Neural progenitor cell (in vitro differentiated cells): ENCODE results near the gene CBY1. TPM values are rescaled to one million over a fixed set of nuclear protein-coding genes. Genes with fewer than 3 reads are reported as not detected.
A peak's percentile ranks its signal among the peaks of the same experiment; 100 is the strongest.

Experiments
- DNase-seq: peaks from one replicate; pipeline ENCODE4 v3.0.0-alpha.2; 2016; ENCODE audit warnings: low spot score
- H2AFZ ChIP-seq: fragments of 200-600 bp; sonication (generic); replicated peaks from 2 replicates; pipeline ENCODE4 v1.6.1; 2016; ENCODE audit warnings: antibody characterized with exemption
- H3F3A ChIP-seq: fragments of 200-600 bp; sonication (generic); 2 replicates; pipeline ENCODE4 v1.6.1; 2016; ENCODE audit warnings: antibody characterized with exemption, low read depth
- H3K27ac ChIP-seq: fragments of 200-600 bp; sonication (generic); 2 replicates; pipeline ENCODE4 v1.5.1; 2016; ENCODE audit warnings: mild to moderate bottlenecking
- H3K27me3 ChIP-seq: fragments of 200-600 bp; sonication (generic); 2 replicates; pipeline ENCODE4 v1.6.1; 2016; ENCODE audit warnings: mild to moderate bottlenecking, moderate library complexity
- H3K36me3 ChIP-seq: fragments of 200-600 bp; sonication (generic); 2 replicates; pipeline ENCODE4 v1.5.1; 2016
- H3K4me1 ChIP-seq: fragments of 200-600 bp; sonication (generic); 2 replicates; pipeline ENCODE4 v1.6.1; 2016; ENCODE audit warnings: mixed run types
- H3K4me2 ChIP-seq: fragments of 200-600 bp; sonication (generic); 2 replicates; pipeline ENCODE4 v1.6.1; 2016
- H3K4me3 ChIP-seq: fragments of 200-600 bp; sonication (generic); 2 replicates; pipeline ENCODE4 v1.5.1; 2016
- H3K79me2 ChIP-seq: fragments of 200-600 bp; sonication (generic); 2 replicates; pipeline ENCODE4 v1.6.1; 2016; ENCODE audit warnings: low read depth
- H3K9ac ChIP-seq: fragments of 200-600 bp; sonication (generic); 2 replicates; pipeline ENCODE4 v1.6.1; 2016
- H3K9me3 ChIP-seq: fragments of 200-600 bp; sonication (generic); 2 replicates; pipeline ENCODE4 v1.5.1; 2016; ENCODE audit warnings: low read depth
- H4K20me1 ChIP-seq: fragments of 200-600 bp; sonication (generic); 2 replicates; pipeline ENCODE4 v1.6.1; 2016; ENCODE audit warnings: low read depth
- H3K27ac Mint-ChIP-seq: 3 replicates; pipeline ENCODE4 v1.8.0; 2021; ENCODE audit warnings: mixed read lengths
- H3K27me3 Mint-ChIP-seq: 2 replicates; pipeline ENCODE4 v1.8.0; 2022; ENCODE audit warnings: low read depth, mild to moderate bottlenecking, inconsistent platforms, moderate library complexity, mixed read lengths; ENCODE audit not compliant: insufficient read depth
- H3K36me3 Mint-ChIP-seq: 3 replicates; pipeline ENCODE4 v1.8.0; 2021; ENCODE audit warnings: mixed read lengths
- H3K4me1 Mint-ChIP-seq: 3 replicates; pipeline ENCODE4 v1.8.0; 2021; ENCODE audit warnings: mixed read lengths
- H3K4me3 Mint-ChIP-seq: 3 replicates; pipeline ENCODE4 v1.8.0; 2021; ENCODE audit warnings: mild to moderate bottlenecking, moderate library complexity, mixed read lengths
- H3K9me3 Mint-ChIP-seq: 3 replicates; pipeline ENCODE4 v1.8.0; 2020; ENCODE audit warnings: mixed read lengths
- EZH2 ChIP-seq: fragments of 200-600 bp; sonication (generic); IDR thresholded peaks from 2 replicates; pipeline ENCODE4 v1.6.1; 2017; ENCODE audit warnings: antibody characterized with exemption, mild to moderate bottlenecking, moderate library complexity
- EZH2phosphoT487 ChIP-seq: fragments of 200-600 bp; sonication (generic); IDR thresholded peaks from 2 replicates; pipeline ENCODE4 v1.6.1; 2017; ENCODE audit warnings: antibody characterized with exemption
- total RNA-seq: library from RNA; depleted of rRNA; stranded (reverse); fragments of >200 nt; gene quantifications from 2 replicates; pipeline ENCODE4 v1.2.3, GENCODE V29; 2015; ENCODE audit warnings: low replicate concordance
- TF ChIP-seq, protein P1 (sequence below): fragments of 200-600 bp; sonication (generic); IDR thresholded peaks from 2 replicates; pipeline ENCODE4 v1.5.1; 2017; ENCODE audit warnings: antibody characterized with exemption, mild to moderate bottlenecking

Gene CBY1
- total RNA-seq, 1 donor from 2014 or later, result 25.8 TPM

DNA sequence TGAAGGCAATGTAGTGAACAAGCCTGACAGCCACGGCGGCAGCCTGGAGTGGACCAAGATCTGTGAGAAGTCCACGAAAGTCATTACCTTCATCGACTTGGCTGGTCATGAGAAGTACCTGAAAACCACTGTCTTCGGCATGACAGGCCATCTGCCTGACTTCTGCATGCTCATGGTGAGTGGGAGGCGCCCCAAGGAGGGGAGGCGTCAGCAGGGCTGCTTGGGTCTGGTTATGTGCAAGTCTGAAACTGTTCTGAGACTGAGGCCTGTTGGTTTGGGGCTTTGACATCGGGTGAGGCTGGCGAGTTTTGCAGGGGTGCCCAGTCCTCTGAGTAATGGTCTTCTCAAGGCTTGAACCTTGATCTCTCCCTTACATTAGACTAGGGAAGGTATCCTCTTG lies 60.4 kb downstream of the CBY1 start:
- H3K27me3 Mint-ChIP-seq, result peaks cover 10% of the 10 kb centered on the region
- Histone ChIP-seq H2AFZ (no peak overlapping the region), H3K27ac (no peak overlapping the region), H3K4me3 (no peak overlapping the region), H3F3A (peaks cover 16% of the 10 kb centered on the region), H4K20me1 (peaks cover 58% of the 10 kb centered on the region), H3K79me2 (peaks cover 41% of the 10 kb centered on the region), H3K9ac (no peak overlapping the region), H3K4me2 (no peak overlapping the region), H3K27me3 (no peaks in the 10 kb centered on the region), H3K9me3 (no peaks in the 10 kb centered on the region), H3K4me1 (peaks cover 22% of the 10 kb centered on the region), H3K36me3 (no peaks in the 10 kb centered on the region)
- H3K9me3 Mint-ChIP-seq, result no peaks in the 10 kb centered on the region
- TF ChIP-seq, protein P1, sequence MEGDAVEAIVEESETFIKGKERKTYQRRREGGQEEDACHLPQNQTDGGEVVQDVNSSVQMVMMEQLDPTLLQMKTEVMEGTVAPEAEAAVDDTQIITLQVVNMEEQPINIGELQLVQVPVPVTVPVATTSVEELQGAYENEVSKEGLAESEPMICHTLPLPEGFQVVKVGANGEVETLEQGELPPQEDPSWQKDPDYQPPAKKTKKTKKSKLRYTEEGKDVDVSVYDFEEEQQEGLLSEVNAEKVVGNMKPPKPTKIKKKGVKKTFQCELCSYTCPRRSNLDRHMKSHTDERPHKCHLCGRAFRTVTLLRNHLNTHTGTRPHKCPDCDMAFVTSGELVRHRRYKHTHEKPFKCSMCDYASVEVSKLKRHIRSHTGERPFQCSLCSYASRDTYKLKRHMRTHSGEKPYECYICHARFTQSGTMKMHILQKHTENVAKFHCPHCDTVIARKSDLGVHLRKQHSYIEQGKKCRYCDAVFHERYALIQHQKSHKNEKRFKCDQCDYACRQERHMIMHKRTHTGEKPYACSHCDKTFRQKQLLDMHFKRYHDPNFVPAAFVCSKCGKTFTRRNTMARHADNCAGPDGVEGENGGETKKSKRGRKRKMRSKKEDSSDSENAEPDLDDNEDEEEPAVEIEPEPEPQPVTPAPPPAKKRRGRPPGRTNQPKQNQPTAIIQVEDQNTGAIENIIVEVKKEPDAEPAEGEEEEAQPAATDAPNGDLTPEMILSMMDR, result no peak
- TF ChIP-seq EZH2phosphoT487, result no peak
- no peak for TF ChIP-seq EZH2
- peaks cover 21% of the 10 kb centered on the region for H3K36me3 Mint-ChIP-seq
- H3K4me1 Mint-ChIP-seq, result peaks cover 41% of the 10 kb centered on the region
- H3K27ac Mint-ChIP-seq, result no peak overlapping the region
- DNase-seq, result no peak
- no peak overlapping the region for H3K4me3 Mint-ChIP-seq

- H3K27me3 Mint-ChIP-seq, result peaks cover 10% of the 10 kb centered on the region
- H3K27ac Mint-ChIP-seq, result no peak overlapping the region
Measured at GRCh38 chr22:38717244-38717643, 60.8 kb downstream of the CBY1 start.

GRCh38 chr22:38718414-38718813 lies 62.0 kb downstream of the CBY1 start:
- H4K20me1 ChIP-seq, result peaks cover 48% of the 10 kb centered on the region
- no peaks in the 10 kb centered on the region for H3K27me3 ChIP-seq
- no peaks in the 10 kb centered on the region for H3K36me3 ChIP-seq
- no peak overlapping the region for H3K27ac Mint-ChIP-seq
- peaks cover 6% of the 10 kb centered on the region for H3K4me1 ChIP-seq
- DNase-seq, result peak; percentile 41
- peaks cover 25% of the 10 kb centered on the region for H3K79me2 ChIP-seq
- no peak overlapping the region for H3K4me2 ChIP-seq
- H3K9me3 ChIP-seq, result no peaks in the 10 kb centered on the region
- no peaks in the 10 kb centered on the region for H3K9me3 Mint-ChIP-seq
- no peak overlapping the region for H2AFZ ChIP-seq
- peaks cover 26% of the 10 kb centered on the region for H3K4me1 Mint-ChIP-seq
- H3K36me3 Mint-ChIP-seq, result peaks cover 26% of the 10 kb centered on the region
- no peak overlapping the region for H3K4me3 ChIP-seq
- no peak overlapping the region for H3K27ac ChIP-seq
- H3F3A ChIP-seq, result no peaks in the 10 kb centered on the region
- peaks cover 10% of the 10 kb centered on the region for H3K27me3 Mint-ChIP-seq
- no peak for TF ChIP-seq EZH2
- TF ChIP-seq, protein P1, result peak; percentile 36
- H3K4me3 Mint-ChIP-seq, result peak overlapping the region; percentile 30
- H3K9ac ChIP-seq, result no peak overlapping the region

More at GRCh38 chr22:38717244-38717643, 60.8 kb downstream of the CBY1 start:
- H3K9me3 Mint-ChIP-seq, result no peaks in the 10 kb centered on the region
- TF ChIP-seq EZH2, result no peak
- TF ChIP-seq, protein P1, result no peak
- no peak overlapping the region for H3K27ac ChIP-seq
- H3K4me2 ChIP-seq, result no peak overlapping the region
- H3K27me3 ChIP-seq, result no peaks in the 10 kb centered on the region
- no peaks in the 10 kb centered on the region for H3K9me3 ChIP-seq
- H3K4me1 ChIP-seq, result peaks cover 18% of the 10 kb centered on the region
- no peak overlapping the region for H3K4me3 ChIP-seq
- peaks cover 21% of the 10 kb centered on the region for H3K36me3 Mint-ChIP-seq
- peaks cover 38% of the 10 kb centered on the region for H3K4me1 Mint-ChIP-seq
- DNase-seq, result no peak
- H3K36me3 ChIP-seq, result no peaks in the 10 kb centered on the region
- H3F3A ChIP-seq, result peaks cover 11% of the 10 kb centered on the region
- no peak overlapping the region for H2AFZ ChIP-seq
- no peak overlapping the region for H3K4me3 Mint-ChIP-seq
- peaks cover 54% of the 10 kb centered on the region for H4K20me1 ChIP-seq
- peaks cover 37% of the 10 kb centered on the region for H3K79me2 ChIP-seq
- no peak overlapping the region for H3K9ac ChIP-seq
